Kidney epithelial cell (primary cell): ENCODE data around the gene DNAH7. TPM values are rescaled to one million over a fixed set of nuclear protein-coding genes. Genes with fewer than 3 reads are reported as not detected.

Experiments
- DNase-seq: peaks from one replicate; pipeline ENCODE4 v3.0.0-alpha.2; 2010; ENCODE audit warnings: low read depth
- H3K27me3 ChIP-seq: 2 replicates; pipeline ENCODE4 v1.6.0; 2011; ENCODE audit warnings: low read length; ENCODE audit not compliant: control insufficient read depth, insufficient read depth
- H3K36me3 ChIP-seq: 2 replicates; pipeline ENCODE4 v1.5.1; 2011; ENCODE audit warnings: low read length; ENCODE audit not compliant: control insufficient read depth, insufficient read depth
- H3K4me3 ChIP-seq: 2 replicates; pipeline ENCODE4 v1.5.1; 2011; ENCODE audit warnings: low read depth, mild to moderate bottlenecking, control low read depth, low read length
- CTCF ChIP-seq: IDR thresholded peaks from 2 replicates; pipeline ENCODE4 v1.5.1; 2011; ENCODE audit warnings: mild to moderate bottlenecking, moderate library complexity, low read length, control low read depth, inconsistent platforms; ENCODE audit not compliant: insufficient read depth, poor library complexity, severe bottlenecking
- total RNA-seq: library from RNA; depleted of rRNA; stranded (reverse); fragments of >200 nt; gene quantifications from 2 replicates; pipeline ENCODE4 v1.2.3, GENCODE V29; 2015

DNAH7 gene
- total RNA-seq, 1 donor from 2014 or later: 2.1 TPM

GRCh38 chr2:196074631-196075030 is 6.0 kb upstream of the DNAH7 start:
- H3K4me3 ChIP-seq: no peak overlapping the region
- no peak for DNase-seq
- no peaks in the 10 kb centered on the region for H3K27me3 ChIP-seq
- H3K36me3 ChIP-seq: no peaks in the 10 kb centered on the region
- TF ChIP-seq CTCF: no peak

GRCh38 chr2:196073521-196073920 is 4.9 kb upstream of the DNAH7 start:
- DNase-seq: no peak
- Histone ChIP-seq H3K36me3 (no peaks in the 10 kb centered on the region), H3K27me3 (no peaks in the 10 kb centered on the region), H3K4me3 (no peak overlapping the region)
- no peak for TF ChIP-seq CTCF

GRCh38 chr2:196067088-196067382 is 1.6 kb downstream of the DNAH7 start:
- H3K4me3 ChIP-seq: no peak overlapping the region
- H3K36me3 ChIP-seq: no peaks in the 10 kb centered on the region
- DNase-seq: no peak
- no peak for TF ChIP-seq CTCF
- H3K27me3 ChIP-seq: no peaks in the 10 kb centered on the region

GRCh38 chr2:196066291-196067087 is 2.1 kb downstream of the DNAH7 start:
- H3K27me3 ChIP-seq: no peaks in the 10 kb centered on the region
- no peak overlapping the region for H3K4me3 ChIP-seq
- no peak for DNase-seq
- no peaks in the 10 kb centered on the region for H3K36me3 ChIP-seq
- peak; percentile 58 for TF ChIP-seq CTCF

GRCh38 chr2:196063773-196064172 is 4.9 kb downstream of the DNAH7 start:
- no peaks in the 10 kb centered on the region for H3K27me3 ChIP-seq
- no peaks in the 10 kb centered on the region for H3K36me3 ChIP-seq
- TF ChIP-seq CTCF: no peak
- no peak for DNase-seq
- H3K4me3 ChIP-seq: no peak overlapping the region

- H3K4me3 ChIP-seq: no peak overlapping the region
- no peak for TF ChIP-seq CTCF
- H3K27me3 ChIP-seq: no peaks in the 10 kb centered on the region
- H3K36me3 ChIP-seq: no peaks in the 10 kb centered on the region
- no peak for DNase-seq
Observed at GRCh38 chr2:196059491-196059960, 9.1 kb downstream of the DNAH7 start.
